Transverse colon (tissue), 4 donors: ENCODE data around the gene PUS7. TPM values are rescaled to one million over a fixed set of nuclear protein-coding genes. Genes with fewer than 3 reads are reported as not detected.
"Not testable (repeated sequence)": the region's sequence is repeated elsewhere in the genome, so short reads cannot be mapped to it uniquely, and the experiment has no call there.

Source experiments
- DNase-seq: peaks from one replicate; pipeline ENCODE4 v3.0.0-alpha.2; 2019
- H3K27ac ChIP-seq, 4 donors: fragments of 200-600 bp; sonication (generic); 2 replicates each; pipeline ENCODE4 v1.5.1; 2016 to 2018; ENCODE audit warnings: inconsistent platforms in 4 of 4
- H3K27me3 ChIP-seq: fragments of 200-600 bp; sonication (generic); 2 replicates; pipeline ENCODE4 v1.5.1; 2017; ENCODE audit warnings: inconsistent platforms
- H3K36me3 ChIP-seq, 4 donors: fragments of 200-600 bp; sonication (generic); 2 replicates each; pipeline ENCODE4 v1.5.1; 2017 to 2019; ENCODE audit warnings: inconsistent platforms in 4 of 4
- H3K4me1 ChIP-seq, 4 donors: fragments of 200-600 bp; sonication (generic); 2 replicates each; pipeline ENCODE4 v1.5.1; 2017 to 2020; ENCODE audit warnings: inconsistent platforms in 4 of 4
- H3K4me3 ChIP-seq, 4 donors: fragments of 200-600 bp; sonication (generic); 1 replicate in 1 of 4; 2 replicates in 3 of 4; pipeline versions ENCODE4 v1.5.1 to v1.6.1; 2017 to 2019; ENCODE audit warnings: inconsistent platforms in 4 of 4
- H3K9me3 ChIP-seq, 2 donors: fragments of 200-600 bp; sonication (generic); 2 replicates each; pipeline ENCODE4 v1.5.1; 2017 to 2019; ENCODE audit warnings: inconsistent platforms in 2 of 2
- EP300 ChIP-seq: sonication (generic); formaldehyde crosslinking; IDR thresholded peaks from one replicate; pipeline ENCODE4 v1.6.1; 2017; ENCODE audit warnings: antibody characterized with exemption, low read depth
- POLR2A ChIP-seq: fragments of 450-650 bp; IDR thresholded peaks from one replicate; pipeline ENCODE4 v1.6.1; 2016; ENCODE audit warnings: antibody characterized with exemption, mild to moderate bottlenecking, moderate library complexity
- POLR2AphosphoS5 ChIP-seq, 3 donors: sonication (generic); formaldehyde crosslinking; IDR thresholded peaks; one replicate each; pipeline ENCODE4 v1.6.1; 2016; ENCODE audit warnings: antibody characterized with exemption in 3 of 3
- WGBS, 2 donors: methylation state at CpG; one replicate each; pipeline ENCODE4 v1.1.5; 2018; ENCODE audit warnings: low coverage in 1 of 2; 5-methylcytosine and 5-hydroxymethylcytosine counted together
- in situ Hi-C, 4 donors: fragments of 200-750 bp; cut with MboI; loops; one replicate each; pipeline versions ENCODE4 v1.15.0 to v1.15.1; 2017; ENCODE audit warnings: low sequenced_read_pairs in 3 of 4, low pct_ligation_motif_present in 1 of 4, low pct_unique_long_range_greater_than_20kb in 1 of 4
- intact Hi-C: fragments of 100-400 bp; cut with DNase I; formaldehyde crosslinking; loops from one replicate; pipeline ENCODE4 v1.15.1; 2023; ENCODE audit warnings: low total_unique reads
- total RNA-seq, 4 donors: library from RNA; depleted of rRNA; stranded (reverse); fragments of >200 nt; gene quantifications; one replicate each; pipeline ENCODE4 v1.1.0, GENCODE V29; 2016
- TF ChIP-seq, protein P1 (sequence below), 5 experiments: fragments of 200-600 bp in 3 of 5; fragments of 450-650 bp in 2 of 5; sonication (generic) in 3 of 5; IDR thresholded peaks; 1 replicate in 2 of 5; 2 replicates in 3 of 5; pipeline ENCODE4 v1.5.1; 2016 to 2017; ENCODE audit warnings: antibody characterized with exemption in 5 of 5, inconsistent platforms in 3 of 5, mild to moderate bottlenecking in 2 of 5, moderate library complexity in 1 of 5

The PUS7 gene
- total RNA-seq, 4 donors from 2014 or later = 1.9 to 7.0 (median 4.9) TPM

DNA sequence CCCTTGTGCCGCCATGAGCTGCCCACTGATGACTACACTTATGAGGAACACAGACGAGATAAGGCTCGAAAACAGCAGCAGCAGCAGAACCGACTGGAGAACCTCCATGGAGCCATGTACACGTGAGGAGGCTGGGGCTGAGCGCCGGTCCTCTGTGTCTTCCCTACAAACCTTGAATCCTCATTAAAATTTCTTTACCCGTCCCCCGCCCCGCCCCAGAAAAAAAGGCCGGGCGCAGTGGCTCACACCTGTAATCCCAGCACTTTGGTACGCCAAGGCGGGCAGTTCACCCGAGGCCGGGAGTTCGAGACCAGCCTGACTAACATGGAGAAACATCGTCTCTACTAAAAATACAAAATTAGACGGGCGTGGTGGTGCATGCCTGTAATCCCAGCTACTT lies 8.5 kb upstream of the PUS7 start:
- no peak for DNase-seq
- Histone ChIP-seq H3K27me3 (no peaks in the 10 kb centered on the region), H3K36me3 (no peaks in the 10 kb centered on the region), H3K4me1 (peaks cover 8 to 27% (median 13%) of the 10 kb centered on the region in 4 donors), H3K4me3 (no peak overlapping the region), H3K27ac (no peak overlapping the region), H3K9me3 (no peaks in the 10 kb centered on the region)
- TF ChIP-seq EP300 (no peak), POLR2AphosphoS5 (IDR thresholded peaks at IDR 0.05) (no peak), POLR2A (no peak)
- TF ChIP-seq, protein P1, sequence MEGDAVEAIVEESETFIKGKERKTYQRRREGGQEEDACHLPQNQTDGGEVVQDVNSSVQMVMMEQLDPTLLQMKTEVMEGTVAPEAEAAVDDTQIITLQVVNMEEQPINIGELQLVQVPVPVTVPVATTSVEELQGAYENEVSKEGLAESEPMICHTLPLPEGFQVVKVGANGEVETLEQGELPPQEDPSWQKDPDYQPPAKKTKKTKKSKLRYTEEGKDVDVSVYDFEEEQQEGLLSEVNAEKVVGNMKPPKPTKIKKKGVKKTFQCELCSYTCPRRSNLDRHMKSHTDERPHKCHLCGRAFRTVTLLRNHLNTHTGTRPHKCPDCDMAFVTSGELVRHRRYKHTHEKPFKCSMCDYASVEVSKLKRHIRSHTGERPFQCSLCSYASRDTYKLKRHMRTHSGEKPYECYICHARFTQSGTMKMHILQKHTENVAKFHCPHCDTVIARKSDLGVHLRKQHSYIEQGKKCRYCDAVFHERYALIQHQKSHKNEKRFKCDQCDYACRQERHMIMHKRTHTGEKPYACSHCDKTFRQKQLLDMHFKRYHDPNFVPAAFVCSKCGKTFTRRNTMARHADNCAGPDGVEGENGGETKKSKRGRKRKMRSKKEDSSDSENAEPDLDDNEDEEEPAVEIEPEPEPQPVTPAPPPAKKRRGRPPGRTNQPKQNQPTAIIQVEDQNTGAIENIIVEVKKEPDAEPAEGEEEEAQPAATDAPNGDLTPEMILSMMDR (IDR thresholded peaks at IDR 0.05) = no peak
- intact Hi-C loops = no loop called here
- in situ Hi-C loops = no loop called here
- 96 to 97% methylated on average over 13 to 20 of the region's 20 CpGs for WGBS, 2 donors

DNA sequence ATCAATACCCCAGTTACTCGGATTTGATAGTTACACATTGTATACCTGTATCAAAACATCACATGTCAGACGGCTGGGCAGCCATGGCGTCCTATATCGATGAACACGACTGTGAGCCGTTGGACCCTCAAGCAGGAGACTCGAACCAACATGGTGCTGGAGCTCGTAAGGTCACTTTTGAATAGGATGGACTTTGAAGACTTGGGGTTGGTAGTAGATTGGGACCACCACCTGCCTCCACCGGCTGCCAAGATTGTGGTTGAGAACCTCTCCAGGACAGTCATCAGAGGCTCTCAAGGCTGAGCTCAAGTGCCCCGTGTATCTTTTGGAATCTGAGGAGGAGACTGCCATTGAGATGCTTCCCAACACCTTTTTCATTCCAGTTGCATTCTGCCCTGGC lies 8.1 kb upstream of the PUS7 start:
- in situ Hi-C loops (no loop called here), intact Hi-C loops (no loop called here)
- Histone ChIP-seq H3K27ac (no peak overlapping the region), H3K4me1 (peaks cover 8 to 27% (median 13%) of the 10 kb centered on the region in 4 donors), H3K9me3 (no peaks in the 10 kb centered on the region), H3K4me3 (no peak overlapping the region), H3K27me3 (no peaks in the 10 kb centered on the region), H3K36me3 (no peaks in the 10 kb centered on the region)
- TF ChIP-seq EP300 = no peak
- TF ChIP-seq POLR2AphosphoS5 (IDR thresholded peaks at IDR 0.05) = no peak
- TF ChIP-seq, protein P1 (IDR thresholded peaks at IDR 0.05) = no peak
- TF ChIP-seq POLR2A = no peak
- no peak for DNase-seq
- 95% methylated on average over 7 to 10 of the region's 10 CpGs for WGBS, 2 donors

DNA sequence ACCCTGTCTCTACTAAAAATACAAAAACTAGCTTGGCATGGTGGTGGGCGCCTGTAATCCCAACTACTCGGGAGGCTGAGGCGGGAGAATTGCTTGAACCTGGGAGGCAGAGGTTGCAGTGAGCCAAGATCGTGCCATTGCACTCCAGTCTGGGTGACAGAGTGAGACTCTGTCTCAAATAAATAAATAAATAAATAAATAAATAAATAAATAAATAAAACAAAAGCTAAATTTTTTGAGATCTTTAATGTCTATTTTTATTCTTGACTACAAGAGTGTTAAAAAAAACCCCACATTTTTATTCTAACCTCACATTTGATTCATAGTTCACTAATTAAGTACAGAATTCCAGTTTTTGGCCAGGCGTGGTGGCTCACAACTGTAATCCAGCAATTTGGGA lies 5.7 kb upstream of the PUS7 start:
- H3K4me3 ChIP-seq, in situ Hi-C loops, H3K9me3 ChIP-seq, intact Hi-C loops, H3K36me3 ChIP-seq, DNase-seq, H3K27ac ChIP-seq, H3K27me3 ChIP-seq: not testable (repeated sequence)
- H3K4me1 ChIP-seq = peaks cover 0 to 11% (median 3%) of the 10 kb centered on the region in 4 donors
- 83 to 98% methylated on average over 5 of the region's 5 CpGs for WGBS, 2 donors

DNA sequence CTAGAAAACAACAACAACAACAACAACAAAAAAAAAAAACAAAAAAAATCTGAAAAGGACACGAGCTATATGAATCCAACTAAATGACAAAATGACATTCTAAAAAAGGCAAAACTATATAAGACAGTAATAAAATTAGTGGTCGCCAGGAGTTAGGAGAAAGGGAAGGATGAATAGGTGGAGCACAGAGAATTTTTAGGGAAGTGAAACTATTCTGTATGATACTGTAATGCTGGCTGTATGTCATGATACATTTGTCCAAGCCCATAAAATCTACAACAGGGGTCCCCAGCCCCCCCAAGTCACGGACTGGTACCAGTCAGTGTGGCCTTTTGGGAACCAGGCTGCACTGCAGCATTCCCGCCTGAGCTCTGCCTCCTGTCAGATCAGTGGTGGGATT lies 2.8 kb upstream of the PUS7 start:
- 54 to 77% methylated on average over 2 to 4 of the region's 4 CpGs for WGBS, 2 donors
- TF ChIP-seq, protein P1 (IDR thresholded peaks at IDR 0.05) = no peak
- TF ChIP-seq POLR2AphosphoS5 (IDR thresholded peaks at IDR 0.05) = no peak
- no peak for TF ChIP-seq EP300
- no peak for TF ChIP-seq POLR2A
- no peaks in the 10 kb centered on the region for H3K36me3 ChIP-seq
- peaks cover 4 to 17% (median 12%) of the 10 kb centered on the region in 4 donors for H3K4me1 ChIP-seq
- no peaks in the 10 kb centered on the region for H3K27me3 ChIP-seq
- in situ Hi-C loops (no loop called here), intact Hi-C loops (no loop called here)
- H3K9me3 ChIP-seq = no peaks in the 10 kb centered on the region
- H3K27ac ChIP-seq = no peak overlapping the region
- no peak overlapping the region for H3K4me3 ChIP-seq
- DNase-seq = no peak

DNA sequence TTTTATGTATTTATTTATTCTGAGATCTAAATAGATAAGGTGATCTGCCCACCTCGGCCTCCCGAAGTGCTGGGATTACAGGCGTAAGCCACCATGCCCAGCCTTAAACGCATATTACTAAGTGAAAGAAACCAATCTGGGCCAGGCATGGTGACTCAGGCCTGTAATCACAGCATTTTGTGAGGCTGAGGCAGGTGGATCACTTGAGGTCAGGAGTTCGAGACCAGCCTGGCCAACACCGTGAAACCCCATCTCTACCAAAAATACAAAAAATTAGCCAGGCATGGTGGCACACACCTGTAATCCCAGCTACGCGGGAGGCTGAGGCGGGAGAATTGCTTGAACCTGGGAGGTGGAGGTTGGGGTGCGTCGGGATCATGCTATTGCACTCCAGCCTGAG lies 2.4 kb upstream of the PUS7 start:
- DNase-seq, H3K4me3 ChIP-seq, H3K9me3 ChIP-seq, intact Hi-C loops, in situ Hi-C loops, H3K27ac ChIP-seq, H3K27me3 ChIP-seq, H3K36me3 ChIP-seq: not testable (repeated sequence)
- peaks cover 4 to 17% (median 12%) of the 10 kb centered on the region in 4 donors for H3K4me1 ChIP-seq
- WGBS, 2 donors = 92 to 94% methylated on average over 9 to 11 of the region's 11 CpGs
